H7 (cell line): ENCODE results near the gene ENG. TPM values are rescaled to one million over a fixed set of nuclear protein-coding genes. Genes with fewer than 3 reads are reported as not detected.
A peak's percentile ranks its signal among the peaks of the same experiment; 100 is the strongest.
"Not testable (repeated sequence)": the region's sequence is repeated elsewhere in the genome, so short reads cannot be mapped to it uniquely, and the experiment has no call there.

Experiments used
- DNase-seq: peaks from one replicate; pipeline ENCODE4 v3.0.0; 2012
- H3K27me3 ChIP-seq: 2 replicates; pipeline ENCODE4 v1.6.0; 2011; ENCODE audit warnings: mild to moderate bottlenecking, low read length; ENCODE audit not compliant: control insufficient read depth, insufficient read depth
- H3K36me3 ChIP-seq: replicated peaks from 2 replicates; pipeline ENCODE4 v1.5.1; 2011; ENCODE audit warnings: low read length; ENCODE audit not compliant: control insufficient read depth, insufficient read depth
- H3K4me3 ChIP-seq: 2 replicates; pipeline ENCODE4 v1.5.1; 2011; ENCODE audit warnings: low read depth, mild to moderate bottlenecking, control low read depth, low read length, moderate library complexity; ENCODE audit not compliant: insufficient read depth
- total RNA-seq: library from RNA; depleted of rRNA; stranded (reverse); fragments of >200 nt; shearing (Covaris generic); gene quantifications from 2 replicates; pipeline ENCODE4 v1.2.3, GENCODE V29; 2014

ENG gene
- total RNA-seq, 1 experiment from 2014 or later, result 1.8 TPM

DNA sequence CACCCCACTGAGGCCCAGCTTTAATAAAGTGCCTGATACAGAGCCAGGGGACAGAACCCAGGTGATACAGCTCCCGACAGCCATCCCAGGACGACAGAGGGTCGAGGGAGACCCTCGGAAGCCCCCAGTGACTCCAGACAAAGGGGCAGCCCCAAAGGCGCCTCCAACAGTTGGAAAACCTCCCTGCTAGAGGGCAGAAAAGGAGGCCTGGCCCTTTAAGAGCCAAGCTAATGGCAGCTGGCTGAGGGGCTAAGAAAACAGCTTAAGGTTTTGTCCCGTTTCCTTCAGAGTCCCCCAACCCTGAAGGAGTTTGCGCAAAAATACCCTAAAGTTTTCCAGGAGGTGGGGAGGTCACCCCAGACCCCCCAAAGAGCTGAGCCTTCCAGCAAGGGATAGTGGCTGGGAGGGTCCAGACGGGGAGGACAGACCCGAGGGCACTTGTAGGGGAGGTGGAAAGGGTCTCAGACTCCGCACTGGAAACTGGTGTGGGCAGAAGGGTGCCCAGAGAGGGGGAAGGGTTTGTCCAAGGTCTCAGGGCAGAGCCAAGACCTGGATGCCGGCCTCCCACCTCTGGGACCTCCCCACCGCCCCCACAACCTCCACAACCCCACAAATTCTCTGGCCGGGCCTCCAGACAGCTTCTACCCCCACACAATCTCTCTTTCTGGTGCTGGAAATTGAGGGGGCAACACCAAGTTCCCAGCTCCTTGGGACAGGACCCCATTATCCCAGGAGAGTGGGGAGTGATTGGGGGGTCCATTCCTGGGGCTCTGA, 31.2 kb upstream of the ENG start:
- no peak overlapping the region for H3K4me3 ChIP-seq
- H3K36me3 ChIP-seq, result peaks cover 17% of the 10 kb centered on the region
- H3K27me3 ChIP-seq, result no peaks in the 10 kb centered on the region
- DNase-seq, result peak; percentile 46

DNA sequence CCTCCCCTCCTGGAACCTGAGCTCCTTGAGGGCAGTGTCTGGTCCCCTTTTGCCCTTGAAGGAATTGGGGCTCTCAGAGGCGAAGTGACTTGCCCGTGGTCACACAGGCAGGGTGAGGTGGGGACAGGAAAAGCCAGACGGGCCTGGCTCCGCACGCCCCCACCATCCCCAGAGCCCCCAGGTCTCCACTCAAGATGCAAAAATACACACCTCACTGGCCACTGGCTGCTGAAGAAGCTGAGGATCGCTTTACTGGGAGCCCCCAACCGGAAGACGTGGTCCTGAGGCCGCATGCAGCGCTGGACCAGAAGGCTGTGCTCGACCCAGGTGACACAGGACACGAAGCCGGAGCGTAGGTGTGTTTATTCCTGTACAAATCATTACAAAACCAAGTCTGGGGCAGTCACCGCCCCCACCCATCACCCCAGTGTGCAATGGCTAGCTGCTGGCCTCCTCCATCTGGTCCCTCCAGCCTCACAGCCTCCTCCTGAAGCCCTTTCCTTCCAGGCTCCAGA, 30.6 kb upstream of the ENG start:
- peak; percentile 38 for DNase-seq
- H3K27me3 ChIP-seq, result no peaks in the 10 kb centered on the region
- H3K4me3 ChIP-seq, result no peak overlapping the region
- H3K36me3 ChIP-seq, result peaks cover 12% of the 10 kb centered on the region

DNA sequence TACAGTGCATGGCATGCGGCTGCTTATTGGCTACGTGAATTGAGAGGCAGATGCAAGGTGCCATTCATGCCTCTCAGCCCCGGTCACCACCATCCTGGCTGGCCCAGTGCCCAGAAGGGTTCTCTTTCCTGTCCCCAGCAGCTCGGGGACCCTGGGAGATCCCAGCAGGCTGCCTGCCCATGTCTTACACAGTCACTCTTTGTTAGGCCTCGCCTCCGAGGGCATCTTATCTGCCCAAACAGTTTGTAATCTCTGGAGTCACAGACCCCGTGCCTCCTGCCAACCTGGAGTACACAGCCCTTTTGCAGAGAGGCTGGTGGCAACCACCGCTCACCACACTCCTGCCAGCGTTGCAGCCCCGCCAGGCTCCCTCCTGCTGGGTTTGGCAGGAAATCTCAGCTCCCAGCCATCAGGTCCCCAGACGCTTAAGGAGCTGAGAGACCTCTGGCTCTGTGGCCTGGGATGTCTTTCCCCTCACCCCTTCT, 30.0 kb upstream of the ENG start:
- DNase-seq, result peak; percentile 60
- Histone ChIP-seq H3K4me3 (no peak overlapping the region), H3K27me3 (no peaks in the 10 kb centered on the region), H3K36me3 (peaks cover 10% of the 10 kb centered on the region)

DNA sequence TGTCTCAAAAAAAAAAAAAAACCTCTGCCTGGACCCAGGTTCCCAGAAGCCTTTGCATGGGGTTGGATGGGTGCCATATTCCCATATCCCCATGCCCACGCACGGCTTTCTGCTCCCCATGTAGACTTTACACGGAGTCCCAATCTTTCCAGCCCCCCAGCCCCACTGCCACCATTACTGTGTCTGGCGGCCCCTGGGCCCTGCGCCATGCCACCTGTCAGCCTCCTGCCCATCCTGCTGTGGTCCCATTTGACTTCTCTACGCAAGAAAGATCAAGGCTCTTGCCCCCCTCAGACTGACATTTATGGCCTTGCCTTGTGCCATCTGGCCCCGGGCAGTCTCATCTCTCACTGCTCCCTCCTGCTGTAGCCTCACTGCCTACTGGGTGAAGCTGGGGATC, 29.5 kb upstream of the ENG start:
- no peak overlapping the region for H3K4me3 ChIP-seq
- no peak for DNase-seq
- H3K36me3 ChIP-seq, result peaks cover 10% of the 10 kb centered on the region
- H3K27me3 ChIP-seq, result no peaks in the 10 kb centered on the region

DNA sequence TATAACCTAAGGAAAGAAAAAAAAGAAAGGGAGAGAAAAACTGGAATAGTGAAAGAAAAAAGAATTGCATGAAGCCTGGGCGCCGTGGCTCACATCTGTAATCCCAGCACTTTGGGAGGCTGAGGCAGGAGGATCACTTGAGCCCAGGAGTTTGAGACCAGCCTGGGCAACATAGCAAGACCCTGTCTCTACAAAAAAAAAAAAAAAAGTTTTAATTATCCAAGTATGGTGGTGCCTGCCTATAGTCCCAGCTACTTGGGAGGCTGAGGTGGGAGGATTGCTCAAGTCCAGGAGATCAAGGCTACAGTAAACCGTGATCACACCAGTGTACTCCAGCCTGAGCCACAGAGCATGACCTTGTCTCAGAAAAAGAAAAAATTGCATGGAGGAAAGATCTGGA, 27.3 kb upstream of the ENG start:
- H3K27me3 ChIP-seq, DNase-seq, H3K4me3 ChIP-seq, H3K36me3 ChIP-seq: not testable (repeated sequence)

DNA sequence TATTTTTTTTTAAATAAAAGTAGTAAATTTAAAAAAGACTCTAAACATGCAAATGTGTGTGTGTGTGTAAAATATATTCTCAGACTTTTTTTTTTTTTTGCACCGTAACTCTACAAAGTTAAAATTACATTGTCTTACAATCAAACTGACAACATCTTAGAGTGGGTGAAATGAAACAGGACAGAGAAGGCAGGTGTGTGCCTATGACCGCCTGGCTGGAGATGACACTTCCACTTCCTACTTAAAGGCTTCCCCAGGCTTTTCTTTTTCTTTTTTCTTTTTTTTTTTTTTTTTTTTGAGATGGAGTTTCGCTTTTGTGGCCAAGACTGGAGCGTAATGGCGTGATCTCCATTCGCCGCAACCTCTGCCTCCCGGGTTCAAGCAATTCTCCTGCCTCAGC, 25.7 kb upstream of the ENG start:
- H3K4me3 ChIP-seq, result no peak overlapping the region
- no peak for DNase-seq
- no peaks in the 10 kb centered on the region; the same call in 1 of the 2 replicates for H3K36me3 ChIP-seq
- H3K27me3 ChIP-seq, result peaks cover 1% of the 10 kb centered on the region; the same call in 1 of the 2 replicates

DNA sequence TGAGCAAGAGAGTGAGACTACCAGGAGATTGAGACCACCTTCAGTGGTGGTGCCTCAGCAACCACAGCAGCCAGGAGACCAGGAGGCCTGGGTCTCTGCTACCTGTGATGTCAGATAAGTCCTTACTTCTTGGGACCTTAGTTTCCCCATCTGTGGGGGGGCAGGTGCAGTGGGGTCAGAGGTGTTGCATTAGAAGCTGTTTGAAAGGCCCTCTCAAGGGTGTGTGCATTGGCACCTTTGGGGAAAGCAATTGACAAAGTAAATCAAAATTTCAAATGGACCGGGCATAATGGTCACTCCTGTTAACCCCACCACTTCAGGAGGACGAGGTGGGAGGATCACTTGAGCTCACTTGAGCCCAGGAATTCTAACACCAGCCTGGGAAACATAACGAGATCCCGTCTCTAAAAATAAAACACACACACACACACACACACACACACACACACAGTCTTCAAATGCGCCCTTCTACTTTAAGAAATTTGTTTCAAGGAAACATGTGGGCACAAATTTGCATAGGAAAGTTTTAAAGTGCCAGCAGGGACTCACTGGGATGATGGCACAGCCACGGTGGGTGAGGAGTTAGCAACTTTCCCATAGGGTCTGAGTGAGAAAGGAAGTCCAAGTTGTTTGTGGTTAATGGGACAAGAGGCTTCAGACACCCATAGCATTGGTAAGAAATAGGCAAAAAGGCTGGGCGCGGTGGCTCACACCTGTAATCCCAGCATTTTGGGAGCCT, 24.4 kb upstream of the ENG start:
- Histone ChIP-seq H3K36me3 (no peaks in the 10 kb centered on the region), H3K27me3 (peaks cover 1% of the 10 kb centered on the region; the same call in 1 of the 2 replicates), H3K4me3 (no peak overlapping the region)
- no peak for DNase-seq

DNA sequence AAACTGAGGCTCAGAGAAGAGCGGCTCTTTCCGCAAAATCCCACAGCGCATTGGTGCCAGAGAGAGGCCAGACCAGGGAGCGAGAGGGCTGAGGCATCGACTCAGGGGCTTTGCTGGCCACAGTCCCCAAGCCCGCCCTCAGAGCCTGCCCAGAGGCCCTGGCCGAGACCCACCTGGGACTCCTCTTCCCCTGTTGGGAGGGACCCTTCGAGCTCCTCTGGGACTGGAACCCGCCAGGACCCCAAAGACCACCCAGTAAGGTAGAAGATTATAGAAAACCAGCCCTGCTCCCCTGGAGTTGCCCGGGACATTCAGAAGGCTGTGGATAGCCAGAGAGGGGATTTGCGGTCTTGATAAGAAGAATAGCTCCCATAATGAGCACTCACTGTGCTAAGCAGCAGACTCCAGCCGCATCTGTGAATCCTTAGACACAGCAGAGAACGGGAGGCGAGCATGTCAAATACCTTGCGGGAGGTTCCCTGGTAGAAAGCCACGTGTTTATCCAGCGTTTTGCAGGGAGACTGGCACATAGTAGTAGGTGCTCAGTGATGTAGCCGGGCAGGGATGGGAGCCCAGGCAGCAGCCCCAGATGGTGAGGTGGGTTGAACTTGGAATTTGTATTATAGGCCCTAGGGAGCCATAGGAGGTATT, 23.7 kb upstream of the ENG start:
- H3K4me3 ChIP-seq, result peak overlapping the region; percentile 67
- DNase-seq, result peak; percentile 69
- peaks cover 1% of the 10 kb centered on the region; the same call in 1 of the 2 replicates for H3K27me3 ChIP-seq
- H3K36me3 ChIP-seq, result no peaks in the 10 kb centered on the region

DNA sequence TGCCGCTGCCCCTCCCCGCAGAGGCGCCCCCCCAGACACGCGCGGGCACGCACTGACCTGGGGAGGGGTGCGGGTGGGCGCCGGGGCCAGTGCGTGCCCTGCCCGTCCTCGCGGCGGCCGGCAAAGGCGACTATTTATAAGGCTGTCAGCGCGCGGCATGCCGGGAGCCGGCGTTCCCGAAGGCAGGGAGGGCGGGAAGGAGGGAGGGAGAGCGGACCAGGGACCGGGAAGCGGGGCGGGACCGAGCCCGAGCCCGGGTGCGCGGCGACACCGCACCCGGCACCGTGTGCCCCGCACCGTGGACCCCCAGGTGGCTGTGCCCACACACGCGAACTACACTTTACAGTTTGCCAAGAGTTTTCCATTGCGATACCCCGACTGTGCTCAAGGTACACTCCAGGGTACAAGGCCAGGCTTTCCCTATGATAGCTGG, 23.1 kb upstream of the ENG start, which contains the start of gene AK1:
Gene AK1 (minus strand): TSS at position 110 of the 433 bp plus-strand sequence. CDS start 3,058 bp downstream, outside the sequence.
- Histone ChIP-seq H3K4me3 (peak within 1 kb of the TSS; percentile 67), H3K36me3 (no peaks in the 10 kb centered on the region), H3K27me3 (peaks cover 1% of the 10 kb centered on the region; the same call in 1 of the 2 replicates)
- peak; percentile 94 for DNase-seq

DNA sequence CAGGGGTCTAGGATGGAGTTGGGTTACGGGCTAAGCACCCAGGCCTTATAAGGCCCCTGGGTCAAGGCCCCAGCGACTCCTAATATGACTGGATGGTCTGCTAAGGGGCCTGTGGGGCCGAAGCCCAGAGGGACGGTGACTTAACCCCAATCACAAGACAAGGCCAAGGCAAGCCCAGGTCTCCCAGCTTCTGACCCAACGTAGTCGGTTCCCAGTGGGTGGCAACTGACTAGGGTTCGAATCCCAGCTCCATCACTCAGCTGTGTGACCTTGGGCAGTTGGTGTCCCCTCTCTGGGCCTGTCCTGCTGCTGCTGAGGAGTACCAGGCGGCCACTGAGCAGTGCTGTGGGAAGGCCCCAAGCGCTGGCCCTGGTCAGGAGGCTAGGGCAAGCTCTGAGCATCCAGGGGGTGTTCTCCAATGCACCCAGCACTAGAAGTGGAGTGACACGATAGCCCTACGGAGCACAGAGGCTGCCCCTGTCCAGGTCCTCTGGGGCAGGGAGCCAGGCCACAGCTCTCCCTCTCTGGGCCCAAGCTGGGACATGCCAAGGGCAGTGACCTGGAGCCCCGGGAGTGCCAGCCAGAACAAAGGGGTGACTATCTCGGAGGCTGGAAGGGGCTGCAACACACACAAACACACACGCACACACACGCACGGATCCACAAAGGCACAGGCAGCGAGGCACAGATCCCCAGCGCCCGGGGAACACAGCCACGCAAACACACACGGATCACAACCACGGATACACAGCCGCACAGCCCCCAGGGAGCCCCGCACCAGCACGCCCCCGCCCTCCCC, 22.5 kb upstream of the ENG start:
- Histone ChIP-seq H3K36me3 (no peaks in the 10 kb centered on the region), H3K27me3 (peaks cover 1% of the 10 kb centered on the region; the same call in 1 of the 2 replicates), H3K4me3 (peak overlapping the region; percentile 67)
- peak; percentile 74 for DNase-seq

DNA sequence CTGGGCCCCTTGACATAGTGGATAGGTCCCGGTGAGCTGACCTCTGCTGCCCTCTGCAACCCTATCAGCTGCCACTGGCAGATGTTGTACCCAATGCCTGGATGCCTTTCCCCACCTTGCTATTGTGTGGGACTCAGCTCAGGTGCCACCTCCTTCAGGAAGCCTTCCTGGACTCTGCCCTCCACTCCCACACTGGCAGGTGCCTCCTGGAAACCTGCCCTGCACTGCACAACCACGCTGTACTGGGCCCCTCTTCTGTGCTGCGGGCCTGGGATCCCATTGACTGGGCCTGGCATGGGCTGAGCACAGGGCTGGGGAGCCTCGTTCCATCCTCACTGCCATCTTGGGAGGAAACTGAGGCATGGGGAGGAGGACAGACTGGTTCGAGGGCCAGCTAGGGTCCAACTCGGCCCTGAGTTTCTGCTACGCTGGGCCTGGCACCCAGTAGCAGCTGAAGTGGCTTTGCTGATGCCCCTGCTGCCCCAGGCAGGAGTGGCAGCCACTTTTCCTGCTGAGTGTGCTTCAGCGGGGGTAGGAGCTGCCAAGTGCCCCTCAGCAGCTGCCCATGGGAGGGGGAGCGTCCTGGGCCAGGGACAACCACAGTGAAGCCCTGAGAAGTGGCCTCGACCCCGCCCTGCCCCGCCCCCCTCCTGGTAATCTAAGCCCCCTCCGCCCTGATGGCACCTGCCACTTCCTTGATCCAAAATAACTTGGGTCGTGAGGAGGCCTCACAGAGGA, 21.7 kb upstream of the ENG start:
- H3K36me3 ChIP-seq, result no peaks in the 10 kb centered on the region
- H3K4me3 ChIP-seq, result no peak overlapping the region
- DNase-seq, result no peak
- peaks cover 1% of the 10 kb centered on the region; the same call in 1 of the 2 replicates for H3K27me3 ChIP-seq

DNA sequence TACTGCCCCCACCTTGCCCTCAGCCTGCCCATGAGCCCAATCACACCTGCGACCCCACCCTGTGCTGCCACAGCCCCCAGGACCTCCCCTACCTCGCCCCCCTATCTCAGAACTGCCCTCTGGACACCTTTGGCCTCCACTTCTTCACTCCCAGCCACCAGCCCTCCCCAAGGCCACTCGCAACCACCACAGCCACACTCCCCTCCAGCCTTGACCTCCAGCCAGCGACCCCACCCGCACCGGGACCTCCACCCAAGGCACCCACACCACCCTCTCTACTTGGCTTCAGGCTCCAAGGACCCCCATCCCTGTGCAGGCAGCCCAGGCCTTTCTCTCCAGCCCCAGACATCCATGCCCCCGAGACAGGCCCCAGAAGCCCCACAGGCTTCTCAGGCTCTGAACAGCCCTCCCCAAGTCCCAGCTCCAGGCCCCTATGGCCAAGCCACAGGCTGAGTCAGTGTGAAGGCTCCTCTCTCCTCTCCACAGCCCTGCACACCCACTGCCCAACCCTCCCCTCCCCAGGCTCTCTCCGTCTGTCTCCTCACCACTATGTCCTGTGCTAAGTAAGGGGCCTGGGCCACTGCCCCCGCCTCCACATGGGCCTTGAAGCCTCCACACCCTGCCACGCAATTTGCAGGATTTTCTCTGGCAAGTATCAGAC, 21.0 kb upstream of the ENG start:
- DNase-seq, result no peak
- H3K27me3 ChIP-seq, result peaks cover 1% of the 10 kb centered on the region; the same call in 1 of the 2 replicates
- H3K4me3 ChIP-seq, result no peak overlapping the region
- H3K36me3 ChIP-seq, result no peaks in the 10 kb centered on the region
